GM12878 (cell line): ENCODE results near the gene TMEM181. TPM values are rescaled to one million over a fixed set of nuclear protein-coding genes. Genes with fewer than 3 reads are reported as not detected.

Experiments used
- ATAC-seq: fragments of 200-7000 bp; cut with Tn5 transposase; 3 replicates; pipeline ENCODE4 v1.9.1; 2020; ENCODE audit warnings: mild to moderate bottlenecking, moderate library complexity
- BruUV-seq: library from RNA; stranded (reverse); fragments of 400-500 nt; replicated peaks from 2 replicates; lab custom pipeline; 2021; lab: Mats Ljungman, UMichigan
- CTCF ChIA-PET: fragments of 300-600 bp; sonication (Branson Sonifier 250); formaldehyde crosslinking; extraction: SDS; loops from one replicate; lab custom pipeline; 2021; ENCODE audit warnings: inconsistent platforms; lab: Yijun Ruan, JAX
- POLR2A ChIA-PET: fragments of 350-600 bp; formaldehyde crosslinking; extraction: SDS; loops from one replicate; lab custom pipeline; 2021; ENCODE audit warnings: inconsistent platforms; lab: Charles Lee
- RAD21 ChIA-PET: fragments of 300-600 bp; sonication (Branson Sonifier 250); formaldehyde crosslinking; loops from one replicate; lab custom pipeline; 2023; ENCODE audit warnings: antibody characterized with exemption; ENCODE audit not compliant: unreplicated experiment; lab: Charles Lee
- SMC1A ChIA-PET: fragments of 300-600 bp; sonication (Branson Sonifier 250); formaldehyde crosslinking; loops from one replicate; lab custom pipeline; 2023; ENCODE audit not compliant: unreplicated experiment, uncharacterized antibody; lab: Charles Lee
- DNase-seq: peaks from one replicate; pipeline ENCODE4 v3.0.0-alpha.2; 2011; ENCODE audit warnings: low read depth, low spot score
- FAIRE-seq: peaks from 3 replicates; lab custom pipeline; 2011; peaks lifted over from hg19 to GRCh38; lab: Jason Lieb, UNC
- H2AFZ ChIP-seq: 2 replicates; pipeline ENCODE4 v1.6.0; 2011; ENCODE audit warnings: low read depth, low read length, control low read depth; ENCODE audit not compliant: control insufficient read depth
- H3K27ac ChIP-seq: 2 replicates; pipeline ENCODE4 v1.5.1; 2011; ENCODE audit warnings: control low read depth; ENCODE audit not compliant: control insufficient read depth, insufficient read depth
- H3K27me3 ChIP-seq, 2 experiments: replicated peaks in 1 of 2; 2 replicates each; pipeline versions ENCODE4 v1.6.0 to v1.6.1; 2011; ENCODE audit warnings: low read length in 1 of 2; ENCODE audit not compliant: control insufficient read depth in 2 of 2, insufficient read depth in 2 of 2
- H3K36me3 ChIP-seq, 2 experiments: 2 replicates each; pipeline ENCODE4 v1.5.1; 2011; ENCODE audit warnings: low read length in 1 of 2; ENCODE audit not compliant: control insufficient read depth in 2 of 2, insufficient read depth in 2 of 2
- H3K4me1 ChIP-seq: 2 replicates; pipeline ENCODE4 v1.6.1; 2011; ENCODE audit warnings: mild to moderate bottlenecking, low read length, moderate library complexity, mixed read lengths; ENCODE audit not compliant: control insufficient read depth, insufficient read depth
- H3K4me2 ChIP-seq: 2 replicates; pipeline ENCODE4 v1.6.0; 2011; ENCODE audit warnings: control low read depth; ENCODE audit not compliant: control insufficient read depth, insufficient read depth
- H3K4me3 ChIP-seq: fragments of 200-600 bp; sonication (generic); 2 replicates; pipeline ENCODE4 v1.5.1; 2016
- H3K79me2 ChIP-seq: 2 replicates; pipeline ENCODE4 v1.6.0; 2011; ENCODE audit warnings: low read length; ENCODE audit not compliant: control insufficient read depth, insufficient read depth
- H3K9ac ChIP-seq: 2 replicates; pipeline ENCODE4 v1.8.0; 2011; ENCODE audit warnings: low read length, control low read depth, mixed read lengths; ENCODE audit not compliant: control insufficient read depth, insufficient read depth
- H3K9me3 ChIP-seq: replicated peaks from 3 replicates; pipeline ENCODE4 v1.5.1; 2011; ENCODE audit warnings: mild to moderate bottlenecking, low read length; ENCODE audit not compliant: control insufficient read depth, insufficient read depth
- H4K20me1 ChIP-seq: 2 replicates; pipeline ENCODE4 v1.6.0; 2011; ENCODE audit not compliant: control insufficient read depth, insufficient read depth
- BMI1 ChIP-seq: fragments of 450-650 bp; IDR thresholded peaks from 2 replicates; pipeline ENCODE4 v1.6.1; 2016; ENCODE audit warnings: mild to moderate bottlenecking, moderate library complexity, borderline replicate concordance
- BRCA1 ChIP-seq: IDR thresholded peaks from 2 replicates; pipeline ENCODE4 v1.6.1; 2011; ENCODE audit warnings: low read depth, low read length, improper control_type of control experiment
- CBX5 ChIP-seq: sonication (generic); IDR thresholded peaks from 2 replicates; pipeline ENCODE4 v1.6.1; 2016; ENCODE audit warnings: low read depth, moderate library complexity, mild to moderate bottlenecking, inconsistent platforms
- CEBPZ ChIP-seq: fragments of 150-350 bp; IDR thresholded peaks from 2 replicates; pipeline ENCODE4 v1.6.1; 2016; ENCODE audit warnings: low read depth, low read length
- CHD4 ChIP-seq: fragments of 200-600 bp; sonication (generic); IDR thresholded peaks from 2 replicates; pipeline ENCODE4 v1.6.1; 2016; ENCODE audit warnings: mild to moderate bottlenecking
- FOXM1 ChIP-seq: IDR thresholded peaks from 2 replicates; pipeline ENCODE4 v1.6.1; 2012; ENCODE audit warnings: low read depth, mild to moderate bottlenecking, inconsistent platforms, low read length, moderate library complexity
- KAT2A ChIP-seq: conservative IDR thresholded peaks from 2 replicates; pipeline ENCODE4 v1.6.1; 2011; ENCODE audit warnings: low read depth, low read length; ENCODE audit not compliant: control insufficient read depth
- SMAD5 ChIP-seq: IDR thresholded peaks from 2 replicates; pipeline ENCODE4 v1.6.1; 2016; ENCODE audit warnings: antibody characterized with exemption, low read depth
- WGBS: methylation state at CpG from one replicate; pipeline ENCODE4 v1.1.6; 2016; ENCODE audit warnings: low lambda C conversion rate; ENCODE audit not compliant: insufficient replicate concordance, insufficient coverage; ENCODE audit errors: missing lambda C conversion rate; 5-methylcytosine and 5-hydroxymethylcytosine counted together
- in situ Hi-C: fragments of 300-500 bp; cut with MboI; formaldehyde crosslinking; loops from 9 replicates; pipeline ENCODE4 v1.14.3; 2018; ENCODE audit warnings: mixed read lengths
- intact Hi-C: fragments of 100-400 bp; cut with micrococcal nuclease; formaldehyde crosslinking; loops from one replicate; pipeline ENCODE4 v1.14.2; 2022; ENCODE audit not compliant: unreplicated experiment
- polyA plus RNA-seq, 11 experiments: library from polyadenylated mRNA; depleted of rRNA in 4 of 11; unstranded in 6 of 11; stranded (reverse) in 5 of 11; fragments of >200 nt; fragmentation: Nextera tagmentation in 4 of 11; fragmentation: Illumina TruSeq in 1 of 11; extraction: Ambion mirVana in 4 of 11; extraction: Trizol in 1 of 11; gene quantifications; 1 replicate in 1 of 11; 2 replicates in 10 of 11; pipeline versions ENCODE4 v1.2.1 to v1.2.3, GENCODE V29; 2011 to 2016; ENCODE audit warnings: inconsistent platforms in 2 of 11, missing spikeins in 2 of 11, low read depth in 1 of 11
- total RNA-seq, 4 experiments: library from RNA; depleted of rRNA in 3 of 4; stranded (reverse); fragments of >200 nt in 3 of 4; fragmentation: Illumina TruSeq in 1 of 4; extraction: Trizol in 1 of 4; gene quantifications; 2 replicates each; pipeline versions ENCODE4 v1.2.1 to v1.2.3, GENCODE V29; 2013 to 2021
- TF ChIP-seq, protein P1 (sequence below): fragments of 450-650 bp; IDR thresholded peaks from 2 replicates; pipeline ENCODE4 v1.6.1; 2017; ENCODE audit warnings: mild to moderate bottlenecking, moderate library complexity

TMEM181 gene
- total and polyA plus RNA-seq, 10 of the 15 experiments (the other 5 are each of a cell fraction or from before 2014, with no cell fraction given), result 1.5 to 7.9 (median 5.2) TPM

DNA sequence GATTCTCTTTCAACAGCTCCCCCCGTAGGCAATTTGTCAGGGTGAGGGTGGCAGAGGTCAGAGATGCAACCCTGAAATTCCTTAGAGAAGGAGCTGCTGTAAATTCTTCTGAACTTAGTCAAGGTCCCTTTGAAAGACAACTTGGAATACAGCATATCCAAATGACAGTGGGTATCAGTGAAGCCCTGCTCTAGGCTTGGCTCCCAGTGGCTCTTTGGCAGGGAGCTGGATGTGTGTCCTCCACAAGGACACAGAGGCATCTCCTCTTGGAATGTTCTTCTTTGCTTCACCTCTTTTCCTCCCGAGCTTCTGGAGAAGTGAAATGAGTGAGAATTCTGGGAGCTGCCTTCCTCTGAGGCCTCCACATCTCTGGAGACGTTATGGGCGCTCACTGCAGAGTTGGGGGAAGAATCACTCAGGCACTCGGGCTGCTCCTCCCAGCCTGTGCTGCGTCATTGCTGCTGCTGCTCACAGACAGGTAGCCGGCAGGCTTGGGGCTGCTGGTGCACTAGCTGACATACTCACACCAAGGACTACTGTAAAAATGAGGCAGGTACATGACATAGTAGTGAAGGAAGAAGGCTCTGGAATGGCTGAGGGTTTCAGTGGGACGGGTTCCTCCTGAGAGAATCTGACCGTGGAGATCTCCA, 50.6 kb downstream of the TMEM181 start:
- in situ Hi-C loops (no loop called here), intact Hi-C loops (no loop called here)
- Histone ChIP-seq H3K4me1 (no peaks in the 10 kb centered on the region), H3K27me3 (no peaks in the 10 kb centered on the region), H3K4me3 (no peak overlapping the region), H3K79me2 (no peaks in the 10 kb centered on the region), H3K9ac (no peak overlapping the region), H2AFZ (no peak overlapping the region), H4K20me1 (no peaks in the 10 kb centered on the region), H3K27ac (no peak overlapping the region), H3K4me2 (no peak overlapping the region), H3K9me3 (0 out of 3 replicates have a peak, but pooled peaks cover 1% of the 10 kb centered on the region), H3K36me3 (peaks cover 12 to 19% of the 10 kb centered on the region in 2 experiments)
- no TSS peak for BruUV-seq
- CTCF ChIA-PET, result interaction anchor here (0.8 to 2.4 kb wide), 2 partner anchors 9 to 397 kb away, joined by 3 to 10 read pairs; no protein-coding TSS in a partner anchor
- ATAC-seq, result no peak
- DNase-seq, result no peak
- RAD21 ChIA-PET, result no interaction called here
- no peak for FAIRE-seq
- SMC1A ChIA-PET, result interaction anchor here (0.9 to 2.3 kb wide), 3 partner anchors 81 to 396 kb away, joined by 3 to 6 read pairs (median 5); no protein-coding TSS in a partner anchor
- TF ChIP-seq SMAD5 (no peak), CBX5 (no peak)
- POLR2A ChIA-PET, result interaction anchor here (0.9 kb wide), 1 partner anchor 147 kb away, joined by 4 read pairs; no protein-coding TSS in a partner anchor
- WGBS, result 77% methylated on average over 9 of the region's 9 CpGs

DNA sequence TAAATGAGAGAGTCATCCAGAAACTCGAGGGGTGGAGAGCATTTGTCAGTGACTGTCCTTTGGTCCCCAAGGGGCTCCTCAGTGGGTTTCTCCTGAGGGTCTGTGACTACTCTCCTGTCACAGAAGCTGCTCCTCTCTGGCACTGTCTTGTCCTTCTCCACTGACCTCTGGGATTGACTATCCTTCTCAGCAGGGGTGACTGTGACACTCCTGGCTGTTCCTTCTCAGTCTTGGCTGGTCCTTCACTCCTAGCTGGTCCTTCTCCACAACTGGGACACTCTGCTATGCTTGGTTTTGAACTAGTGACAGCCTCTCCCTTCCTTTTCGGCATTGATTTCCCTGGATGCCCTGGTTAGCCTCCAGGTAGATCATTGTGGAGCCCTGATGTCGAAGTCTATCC, 51.1 kb downstream of the TMEM181 start:
- 69% methylated on average over 3 of the region's 3 CpGs for WGBS
- Histone ChIP-seq H3K9ac (no peak overlapping the region), H3K4me1 (no peaks in the 10 kb centered on the region), H3K79me2 (no peaks in the 10 kb centered on the region), H3K36me3 (peaks cover 12 to 19% of the 10 kb centered on the region in 2 experiments), H2AFZ (no peak overlapping the region), H3K4me2 (no peak overlapping the region), H3K4me3 (no peak overlapping the region), H4K20me1 (no peaks in the 10 kb centered on the region), H3K27me3 (no peaks in the 10 kb centered on the region), H3K9me3 (0 out of 3 replicates have a peak, but pooled peaks cover 1% of the 10 kb centered on the region), H3K27ac (no peak overlapping the region)
- BruUV-seq, result no TSS peak
- FAIRE-seq (no peak), ATAC-seq (no peak), DNase-seq (no peak)
- POLR2A ChIA-PET, result no interaction called here
- intact Hi-C loops, result no loop called here
- RAD21 ChIA-PET, result no interaction called here
- in situ Hi-C loops, result no loop called here
- SMC1A ChIA-PET, result interaction anchor here (0.9 to 2.3 kb wide), 3 partner anchors 80 to 397 kb away, joined by 3 to 6 read pairs (median 5); no protein-coding TSS in a partner anchor
- CTCF ChIA-PET, result interaction anchor here (2.4 kb wide), 1 partner anchor 397 kb away, joined by 10 read pairs; no protein-coding TSS in a partner anchor
- TF ChIP-seq FOXM1 (no peak), CHD4 (no peak), KAT2A (no peak), CEBPZ (no peak), BRCA1 (no peak), BMI1 (no peak)
- TF ChIP-seq, protein P1, sequence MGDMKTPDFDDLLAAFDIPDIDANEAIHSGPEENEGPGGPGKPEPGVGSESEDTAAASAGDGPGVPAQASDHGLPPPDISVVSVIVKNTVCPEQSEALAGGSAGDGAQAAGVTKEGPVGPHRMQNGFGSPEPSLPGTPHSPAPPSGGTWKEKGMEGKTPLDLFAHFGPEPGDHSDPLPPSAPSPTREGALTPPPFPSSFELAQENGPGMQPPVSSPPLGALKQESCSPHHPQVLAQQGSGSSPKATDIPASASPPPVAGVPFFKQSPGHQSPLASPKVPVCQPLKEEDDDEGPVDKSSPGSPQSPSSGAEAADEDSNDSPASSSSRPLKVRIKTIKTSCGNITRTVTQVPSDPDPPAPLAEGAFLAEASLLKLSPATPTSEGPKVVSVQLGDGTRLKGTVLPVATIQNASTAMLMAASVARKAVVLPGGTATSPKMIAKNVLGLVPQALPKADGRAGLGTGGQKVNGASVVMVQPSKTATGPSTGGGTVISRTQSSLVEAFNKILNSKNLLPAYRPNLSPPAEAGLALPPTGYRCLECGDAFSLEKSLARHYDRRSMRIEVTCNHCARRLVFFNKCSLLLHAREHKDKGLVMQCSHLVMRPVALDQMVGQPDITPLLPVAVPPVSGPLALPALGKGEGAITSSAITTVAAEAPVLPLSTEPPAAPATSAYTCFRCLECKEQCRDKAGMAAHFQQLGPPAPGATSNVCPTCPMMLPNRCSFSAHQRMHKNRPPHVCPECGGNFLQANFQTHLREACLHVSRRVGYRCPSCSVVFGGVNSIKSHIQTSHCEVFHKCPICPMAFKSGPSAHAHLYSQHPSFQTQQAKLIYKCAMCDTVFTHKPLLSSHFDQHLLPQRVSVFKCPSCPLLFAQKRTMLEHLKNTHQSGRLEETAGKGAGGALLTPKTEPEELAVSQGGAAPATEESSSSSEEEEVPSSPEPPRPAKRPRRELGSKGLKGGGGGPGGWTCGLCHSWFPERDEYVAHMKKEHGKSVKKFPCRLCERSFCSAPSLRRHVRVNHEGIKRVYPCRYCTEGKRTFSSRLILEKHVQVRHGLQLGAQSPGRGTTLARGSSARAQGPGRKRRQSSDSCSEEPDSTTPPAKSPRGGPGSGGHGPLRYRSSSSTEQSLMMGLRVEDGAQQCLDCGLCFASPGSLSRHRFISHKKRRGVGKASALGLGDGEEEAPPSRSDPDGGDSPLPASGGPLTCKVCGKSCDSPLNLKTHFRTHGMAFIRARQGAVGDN, result no peak
